Central memory CD8-positive, alpha-beta T cell (primary cell): ENCODE results near the gene C22orf39.

Experiments
- ATAC-seq: fragments of 150-1000 bp; cut with Tn5 transposase; replicated peaks from 2 replicates; pipeline ENCODE4 v1.10.0; 2022; ENCODE audit warnings: mild to moderate bottlenecking, moderate FRiP score, moderate number of reproducible peaks; ENCODE audit not compliant: poor library complexity, severe bottlenecking; ENCODE audit errors: extremely low read depth
- DNase-seq, 2 donors: peaks; one replicate each; pipeline ENCODE4 v3.0.0; 2021; ENCODE audit warnings: low spot score in 2 of 2
- H3K27ac Mint-ChIP-seq: one replicate; pipeline ENCODE4 v1.8.0; 2022; ENCODE audit warnings: low read depth, mild to moderate bottlenecking, moderate library complexity, mixed read lengths
- H3K27me3 Mint-ChIP-seq: one replicate; pipeline ENCODE4 v1.8.0; 2022; ENCODE audit warnings: mixed read lengths
- H3K36me3 Mint-ChIP-seq: one replicate; pipeline ENCODE4 v1.8.0; 2022; ENCODE audit warnings: mild to moderate bottlenecking, moderate library complexity, mixed read lengths; ENCODE audit not compliant: insufficient read depth
- H3K4me1 Mint-ChIP-seq: one replicate; pipeline ENCODE4 v1.8.0; 2022; ENCODE audit warnings: mixed read lengths
- H3K4me3 Mint-ChIP-seq: one replicate; pipeline ENCODE4 v1.8.0; 2022; ENCODE audit warnings: mild to moderate bottlenecking, moderate library complexity, mixed read lengths
- H3K9me3 Mint-ChIP-seq: one replicate; pipeline ENCODE4 v1.8.0; 2022; ENCODE audit warnings: mixed read lengths

The C22orf39 gene

GRCh38 chr22:19395276-19395675 lies 52.2 kb downstream of the C22orf39 start:
- Mint-ChIP-seq H3K27me3 (no peaks in the 10 kb centered on the region), H3K36me3 (peaks cover 33% of the 10 kb centered on the region), H3K27ac (no peak overlapping the region), H3K9me3 (no peaks in the 10 kb centered on the region), H3K4me3 (no peak overlapping the region), H3K4me1 (peaks cover 8% of the 10 kb centered on the region)
- DNase-seq: no peak
- ATAC-seq: no peak

- H3K27ac Mint-ChIP-seq: peak overlapping the region; percentile 4
These were observed 53.0 kb downstream of the C22orf39 start for GRCh38 chr22:19394274-19395050.

GRCh38 chr22:19393704-19394103 lies 53.8 kb downstream of the C22orf39 start:
- Mint-ChIP-seq H3K27me3 (no peaks in the 10 kb centered on the region), H3K4me3 (no peak overlapping the region), H3K36me3 (peaks cover 38% of the 10 kb centered on the region), H3K27ac (peak overlapping the region; percentile 4), H3K9me3 (no peaks in the 10 kb centered on the region), H3K4me1 (peaks cover under 1% of the 10 kb centered on the region)
- ATAC-seq (no peak), DNase-seq (no peak)

More at GRCh38 chr22:19394274-19395050, 53.0 kb downstream of the C22orf39 start:
- ATAC-seq (no peak), DNase-seq (no peak)
- H3K36me3 Mint-ChIP-seq: peaks cover 36% of the 10 kb centered on the region
- H3K27me3 Mint-ChIP-seq: no peaks in the 10 kb centered on the region
- H3K9me3 Mint-ChIP-seq: no peaks in the 10 kb centered on the region
- H3K4me3 Mint-ChIP-seq: no peak overlapping the region
- peaks cover 8% of the 10 kb centered on the region for H3K4me1 Mint-ChIP-seq
